ENCODE results near the gene HOXB8. TPM values are rescaled to one million over a fixed set of nuclear protein-coding genes. Genes with fewer than 3 reads are reported as not detected.

The HOXB8 gene
- total RNA-seq, 3 donors from 2014 or later (not counting 1 experiment from before 2014, with no cell fraction given), result not detected

DNA sequence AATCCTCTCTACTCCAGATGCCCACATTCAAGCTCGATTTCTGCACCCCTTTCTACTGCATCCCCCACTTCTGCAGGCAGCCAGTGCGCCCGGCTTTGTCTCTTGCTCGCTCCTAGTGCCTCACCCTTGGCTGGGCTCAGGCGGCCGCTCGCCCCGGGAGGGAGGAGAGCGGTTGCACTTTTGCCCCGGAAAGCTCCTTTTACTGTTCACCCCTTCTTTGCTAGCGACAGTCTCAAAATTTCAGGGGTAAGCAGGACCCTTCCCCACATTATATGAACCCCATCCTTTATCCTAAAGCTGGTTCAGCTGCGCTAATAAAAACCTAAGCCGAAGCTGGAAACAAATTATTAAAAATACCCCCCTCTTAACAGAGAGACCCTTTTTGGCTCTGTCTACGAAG, 22.5 kb downstream of the HOXB8 start:
- no peaks in the 10 kb centered on the region for H3K9me3 Mint-ChIP-seq
- intact Hi-C loops (cut with micrococcal nuclease), result loop anchor here (5.0 kb wide), 1 partner anchor 330 kb away; no protein-coding TSS in a partner anchor
- H3K27me3 ChIP-seq (ENCODE audit: control insufficient read depth, insufficient read depth, low read length), result peaks cover 62% of the 10 kb centered on the region
- TF ChIP-seq, protein P1, sequence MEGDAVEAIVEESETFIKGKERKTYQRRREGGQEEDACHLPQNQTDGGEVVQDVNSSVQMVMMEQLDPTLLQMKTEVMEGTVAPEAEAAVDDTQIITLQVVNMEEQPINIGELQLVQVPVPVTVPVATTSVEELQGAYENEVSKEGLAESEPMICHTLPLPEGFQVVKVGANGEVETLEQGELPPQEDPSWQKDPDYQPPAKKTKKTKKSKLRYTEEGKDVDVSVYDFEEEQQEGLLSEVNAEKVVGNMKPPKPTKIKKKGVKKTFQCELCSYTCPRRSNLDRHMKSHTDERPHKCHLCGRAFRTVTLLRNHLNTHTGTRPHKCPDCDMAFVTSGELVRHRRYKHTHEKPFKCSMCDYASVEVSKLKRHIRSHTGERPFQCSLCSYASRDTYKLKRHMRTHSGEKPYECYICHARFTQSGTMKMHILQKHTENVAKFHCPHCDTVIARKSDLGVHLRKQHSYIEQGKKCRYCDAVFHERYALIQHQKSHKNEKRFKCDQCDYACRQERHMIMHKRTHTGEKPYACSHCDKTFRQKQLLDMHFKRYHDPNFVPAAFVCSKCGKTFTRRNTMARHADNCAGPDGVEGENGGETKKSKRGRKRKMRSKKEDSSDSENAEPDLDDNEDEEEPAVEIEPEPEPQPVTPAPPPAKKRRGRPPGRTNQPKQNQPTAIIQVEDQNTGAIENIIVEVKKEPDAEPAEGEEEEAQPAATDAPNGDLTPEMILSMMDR (IDR thresholded peaks at IDR 0.05), result no peak
- no peak overlapping the region for H3K4me3 ChIP-seq (ENCODE audit: low read length)
- H3K4me1 Mint-ChIP-seq, result peaks cover 32 to 42% of the 10 kb centered on the region in 2 donors
- H3K36me3 Mint-ChIP-seq, result no peaks in the 10 kb centered on the region
- peak in 1 of 3 donors; percentile 28 for ATAC-seq
- H3K27ac Mint-ChIP-seq, result peak overlapping the region; percentile 48
- H3K9me3 ChIP-seq (ENCODE audit: control insufficient read depth, insufficient read depth, low read length), result no peaks in the 10 kb centered on the region
- peak overlapping the region; percentile 87 for H3K4me3 Mint-ChIP-seq
- H3K36me3 ChIP-seq (ENCODE audit: control insufficient read depth, insufficient read depth, low read length), result no peaks in the 10 kb centered on the region
- peaks cover 81 to 87% of the 10 kb centered on the region in 2 donors for H3K27me3 Mint-ChIP-seq (ENCODE audit: low read depth in 2 of 2)
- peaks cover 38% of the 10 kb centered on the region for H3K4me1 ChIP-seq (ENCODE audit: control insufficient read depth, insufficient read depth, low read length)
- no peak overlapping the region for H3K27ac ChIP-seq (ENCODE audit: low read length)
- 3% methylated on average over 14 of the region's 14 CpGs for WGBS (ENCODE audit: insufficient coverage)
- peak; percentile 37 to 47 for DNase-seq

DNA sequence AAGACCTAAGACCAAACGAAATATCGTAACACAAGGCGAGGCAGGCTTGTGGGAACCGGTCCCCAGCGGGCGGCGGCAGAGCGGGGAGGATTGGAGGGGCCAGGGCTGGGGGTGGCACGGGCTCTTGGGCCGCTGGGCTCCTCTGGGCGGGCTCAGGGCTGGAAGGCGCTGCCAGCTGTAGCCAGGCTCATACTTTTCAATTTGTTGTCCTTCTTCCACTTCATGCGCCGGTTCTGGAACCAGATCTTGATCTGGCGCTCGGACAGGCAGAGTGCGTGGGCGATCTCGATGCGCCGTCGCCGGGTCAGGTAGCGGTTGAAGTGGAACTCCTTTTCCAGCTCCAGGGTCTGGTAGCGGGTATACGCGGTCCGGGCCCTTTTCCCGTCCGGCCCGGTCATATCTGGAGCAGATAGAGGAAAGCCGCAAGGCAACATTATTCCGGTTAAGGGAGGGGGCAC, 23.0 kb downstream of the HOXB8 start:
- intact Hi-C loops (cut with micrococcal nuclease), result loop anchor here (5.0 kb wide), 1 partner anchor 330 kb away; no protein-coding TSS in a partner anchor
- no peak overlapping the region for H3K4me3 ChIP-seq (ENCODE audit: low read length)
- Mint-ChIP-seq H3K4me3 (no peak overlapping the region), H3K9me3 (no peaks in the 10 kb centered on the region), H3K4me1 (peaks cover 27 to 37% of the 10 kb centered on the region in 2 donors), H3K27me3 (ENCODE audit: low read depth in 2 of 2) (peaks cover 80 to 87% of the 10 kb centered on the region in 2 donors), H3K36me3 (no peaks in the 10 kb centered on the region), H3K27ac (no peak overlapping the region)
- no peak for DNase-seq
- WGBS (ENCODE audit: insufficient coverage), result 20% methylated on average over 33 of the region's 33 CpGs
- peaks cover 60% of the 10 kb centered on the region for H3K27me3 ChIP-seq (ENCODE audit: control insufficient read depth, insufficient read depth, low read length)
- no peaks in the 10 kb centered on the region for H3K9me3 ChIP-seq (ENCODE audit: control insufficient read depth, insufficient read depth, low read length)
- no peak overlapping the region for H3K27ac ChIP-seq (ENCODE audit: low read length)
- TF ChIP-seq, protein P1 (IDR thresholded peaks at IDR 0.05), result no peak
- peaks cover 33% of the 10 kb centered on the region for H3K4me1 ChIP-seq (ENCODE audit: control insufficient read depth, insufficient read depth, low read length)
- no peaks in the 10 kb centered on the region for H3K36me3 ChIP-seq (ENCODE audit: control insufficient read depth, insufficient read depth, low read length)
- no peak for ATAC-seq

DNA sequence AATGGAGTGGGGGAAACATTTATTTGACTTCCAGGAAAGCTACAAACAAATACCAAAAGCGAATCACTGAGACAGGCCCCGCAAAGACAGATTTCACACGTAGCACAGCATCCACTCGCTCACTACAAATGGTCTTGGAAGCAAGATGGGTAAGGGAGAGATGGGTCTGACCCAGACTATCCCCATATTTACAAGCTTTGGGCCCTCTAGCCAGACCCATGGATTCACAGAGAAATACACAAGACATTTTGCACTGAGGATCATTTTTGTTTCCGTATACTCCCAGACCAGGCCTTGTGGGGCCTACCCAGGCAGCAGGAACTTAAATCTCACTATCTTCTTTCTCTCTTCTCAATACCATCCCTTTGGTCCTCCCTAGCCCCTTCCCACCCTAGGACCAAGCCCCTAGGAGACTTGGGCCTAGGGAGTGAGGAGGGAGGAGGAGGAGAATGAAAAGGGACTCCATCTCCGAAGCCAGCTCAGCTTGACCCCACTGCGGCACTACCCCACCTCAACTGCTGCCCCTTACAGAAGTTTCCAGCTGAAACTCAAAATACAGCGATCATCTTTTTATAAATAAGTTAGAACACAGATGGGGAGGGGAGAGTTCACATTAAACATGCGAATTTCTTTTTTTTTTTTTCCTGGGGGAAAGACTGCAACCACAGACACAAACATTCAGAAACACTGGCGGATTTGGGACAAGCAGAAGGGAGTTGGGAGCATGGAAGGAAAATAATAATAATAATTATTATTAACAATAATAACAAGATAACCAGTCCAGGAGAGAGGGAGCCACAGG, 23.6 kb downstream of the HOXB8 start:
- Mint-ChIP-seq H3K27ac (no peak overlapping the region), H3K4me3 (peak overlapping the region; percentile 49), H3K36me3 (no peaks in the 10 kb centered on the region), H3K4me1 (peaks cover 23 to 33% of the 10 kb centered on the region in 2 donors), H3K9me3 (no peaks in the 10 kb centered on the region), H3K27me3 (ENCODE audit: low read depth in 2 of 2) (peaks cover 76 to 85% of the 10 kb centered on the region in 2 donors)
- Histone ChIP-seq H3K9me3 (ENCODE audit: control insufficient read depth, insufficient read depth, low read length) (no peaks in the 10 kb centered on the region), H3K36me3 (ENCODE audit: control insufficient read depth, insufficient read depth, low read length) (no peaks in the 10 kb centered on the region), H3K4me3 (ENCODE audit: low read length) (no peak overlapping the region), H3K27ac (ENCODE audit: low read length) (no peak overlapping the region), H3K4me1 (ENCODE audit: control insufficient read depth, insufficient read depth, low read length) (peaks cover 27% of the 10 kb centered on the region), H3K27me3 (ENCODE audit: control insufficient read depth, insufficient read depth, low read length) (peaks cover 60% of the 10 kb centered on the region)
- 96% methylated on average over 5 of the region's 10 CpGs for WGBS (ENCODE audit: insufficient coverage)
- ATAC-seq, result no peak
- no peak for DNase-seq
- TF ChIP-seq, protein P1 (IDR thresholded peaks at IDR 0.05), result no peak
- intact Hi-C loops (cut with micrococcal nuclease), result loop anchor here (5.0 kb wide), 1 partner anchor 329 kb away; no protein-coding TSS in a partner anchor
